Measurements from ENCODE around the gene LTBP3. TPM values are rescaled to one million over a fixed set of nuclear protein-coding genes. Genes with fewer than 3 reads are reported as not detected.

The LTBP3 gene
- total and polyA plus RNA-seq, 2 of the 13 experiments (the other 11 are each of a cell fraction or from before 2014, with no cell fraction given), result 12.2 to 68.1 TPM

DNA sequence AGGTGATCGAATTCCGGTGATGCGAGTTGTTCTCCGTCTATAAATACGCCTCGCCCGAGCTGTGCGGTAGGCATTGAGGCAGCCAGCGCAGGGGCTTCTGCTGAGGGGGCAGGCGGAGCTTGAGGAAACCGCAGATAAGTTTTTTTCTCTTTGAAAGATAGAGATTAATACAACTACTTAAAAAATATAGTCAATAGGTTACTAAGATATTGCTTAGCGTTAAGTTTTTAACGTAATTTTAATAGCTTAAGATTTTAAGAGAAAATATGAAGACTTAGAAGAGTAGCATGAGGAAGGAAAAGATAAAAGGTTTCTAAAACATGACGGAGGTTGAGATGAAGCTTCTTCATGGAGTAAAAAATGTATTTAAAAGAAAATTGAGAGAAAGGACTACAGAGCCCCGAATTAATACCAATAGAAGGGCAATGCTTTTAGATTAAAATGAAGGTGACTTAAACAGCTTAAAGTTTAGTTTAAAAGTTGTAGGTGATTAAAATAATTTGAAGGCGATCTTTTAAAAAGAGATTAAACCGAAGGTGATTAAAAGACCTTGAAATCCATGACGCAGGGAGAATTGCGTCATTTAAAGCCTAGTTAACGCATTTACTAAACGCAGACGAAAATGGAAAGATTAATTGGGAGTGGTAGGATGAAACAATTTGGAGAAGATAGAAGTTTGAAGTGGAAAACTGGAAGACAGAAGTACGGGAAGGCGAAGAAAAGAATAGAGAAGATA lies 59.0 kb downstream of the LTBP3 start, which contains the start of gene MALAT1 (continued):
- TF ChIP-seq EEA1 (CRISPR knock-in tag; IDR thresholded peaks at IDR 0.05; ENCODE audit: borderline replicate concordance), result no peak
- TF ChIP-seq, protein P1, sequence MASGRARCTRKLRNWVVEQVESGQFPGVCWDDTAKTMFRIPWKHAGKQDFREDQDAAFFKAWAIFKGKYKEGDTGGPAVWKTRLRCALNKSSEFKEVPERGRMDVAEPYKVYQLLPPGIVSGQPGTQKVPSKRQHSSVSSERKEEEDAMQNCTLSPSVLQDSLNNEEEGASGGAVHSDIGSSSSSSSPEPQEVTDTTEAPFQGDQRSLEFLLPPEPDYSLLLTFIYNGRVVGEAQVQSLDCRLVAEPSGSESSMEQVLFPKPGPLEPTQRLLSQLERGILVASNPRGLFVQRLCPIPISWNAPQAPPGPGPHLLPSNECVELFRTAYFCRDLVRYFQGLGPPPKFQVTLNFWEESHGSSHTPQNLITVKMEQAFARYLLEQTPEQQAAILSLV (CRISPR knock-in tag; IDR thresholded peaks at IDR 0.05; ENCODE audit: borderline replicate concordance), result peak; percentile 55; the same call in 1 of the 2 replicates
- TF ChIP-seq TEAD2 (CRISPR knock-in tag; IDR thresholded peaks at IDR 0.05), result peak; percentile 31; the same call in 1 of the 2 replicates
- peak; percentile 96 for TF ChIP-seq ZNF792 (CRISPR knock-in tag; IDR thresholded peaks at IDR 0.05)
- TF ChIP-seq, protein P2, sequence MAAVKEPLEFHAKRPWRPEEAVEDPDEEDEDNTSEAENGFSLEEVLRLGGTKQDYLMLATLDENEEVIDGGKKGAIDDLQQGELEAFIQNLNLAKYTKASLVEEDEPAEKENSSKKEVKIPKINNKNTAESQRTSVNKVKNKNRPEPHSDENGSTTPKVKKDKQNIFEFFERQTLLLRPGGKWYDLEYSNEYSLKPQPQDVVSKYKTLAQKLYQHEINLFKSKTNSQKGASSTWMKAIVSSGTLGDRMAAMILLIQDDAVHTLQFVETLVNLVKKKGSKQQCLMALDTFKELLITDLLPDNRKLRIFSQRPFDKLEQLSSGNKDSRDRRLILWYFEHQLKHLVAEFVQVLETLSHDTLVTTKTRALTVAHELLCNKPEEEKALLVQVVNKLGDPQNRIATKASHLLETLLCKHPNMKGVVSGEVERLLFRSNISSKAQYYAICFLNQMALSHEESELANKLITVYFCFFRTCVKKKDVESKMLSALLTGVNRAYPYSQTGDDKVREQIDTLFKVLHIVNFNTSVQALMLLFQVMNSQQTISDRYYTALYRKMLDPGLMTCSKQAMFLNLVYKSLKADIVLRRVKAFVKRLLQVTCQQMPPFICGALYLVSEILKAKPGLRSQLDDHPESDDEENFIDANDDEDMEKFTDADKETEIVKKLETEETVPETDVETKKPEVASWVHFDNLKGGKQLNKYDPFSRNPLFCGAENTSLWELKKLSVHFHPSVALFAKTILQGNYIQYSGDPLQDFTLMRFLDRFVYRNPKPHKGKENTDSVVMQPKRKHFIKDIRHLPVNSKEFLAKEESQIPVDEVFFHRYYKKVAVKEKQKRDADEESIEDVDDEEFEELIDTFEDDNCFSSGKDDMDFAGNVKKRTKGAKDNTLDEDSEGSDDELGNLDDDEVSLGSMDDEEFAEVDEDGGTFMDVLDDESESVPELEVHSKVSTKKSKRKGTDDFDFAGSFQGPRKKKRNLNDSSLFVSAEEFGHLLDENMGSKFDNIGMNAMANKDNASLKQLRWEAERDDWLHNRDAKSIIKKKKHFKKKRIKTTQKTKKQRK (IDR thresholded peaks at IDR 0.05; ENCODE audit: low read length), result no peak
- TF ChIP-seq ZNF614 (CRISPR knock-in tag; IDR thresholded peaks at IDR 0.05; ENCODE audit: borderline replicate concordance), result peak; percentile 95
- TF ChIP-seq, protein P3, sequence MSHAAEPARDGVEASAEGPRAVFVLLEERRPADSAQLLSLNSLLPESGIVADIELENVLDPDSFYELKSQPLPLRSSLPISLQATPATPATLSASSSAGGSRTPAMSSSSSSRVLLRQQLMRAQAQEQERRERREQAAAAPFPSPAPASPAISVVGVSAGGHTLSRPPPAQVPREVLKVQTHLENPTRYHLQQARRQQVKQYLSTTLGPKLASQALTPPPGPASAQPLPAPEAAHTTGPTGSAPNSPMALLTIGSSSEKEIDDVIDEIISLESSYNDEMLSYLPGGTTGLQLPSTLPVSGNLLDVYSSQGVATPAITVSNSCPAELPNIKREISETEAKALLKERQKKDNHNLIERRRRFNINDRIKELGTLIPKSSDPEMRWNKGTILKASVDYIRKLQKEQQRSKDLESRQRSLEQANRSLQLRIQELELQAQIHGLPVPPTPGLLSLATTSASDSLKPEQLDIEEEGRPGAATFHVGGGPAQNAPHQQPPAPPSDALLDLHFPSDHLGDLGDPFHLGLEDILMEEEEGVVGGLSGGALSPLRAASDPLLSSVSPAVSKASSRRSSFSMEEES (CRISPR knock-in tag; IDR thresholded peaks at IDR 0.05), result peak; percentile 80
- no peak for TF ChIP-seq ZNF20 (CRISPR knock-in tag; IDR thresholded peaks at IDR 0.05)
- TF ChIP-seq ZNF335 (CRISPR knock-in tag; IDR thresholded peaks at IDR 0.05), result peak; percentile 81
- TF ChIP-seq, protein P4, sequence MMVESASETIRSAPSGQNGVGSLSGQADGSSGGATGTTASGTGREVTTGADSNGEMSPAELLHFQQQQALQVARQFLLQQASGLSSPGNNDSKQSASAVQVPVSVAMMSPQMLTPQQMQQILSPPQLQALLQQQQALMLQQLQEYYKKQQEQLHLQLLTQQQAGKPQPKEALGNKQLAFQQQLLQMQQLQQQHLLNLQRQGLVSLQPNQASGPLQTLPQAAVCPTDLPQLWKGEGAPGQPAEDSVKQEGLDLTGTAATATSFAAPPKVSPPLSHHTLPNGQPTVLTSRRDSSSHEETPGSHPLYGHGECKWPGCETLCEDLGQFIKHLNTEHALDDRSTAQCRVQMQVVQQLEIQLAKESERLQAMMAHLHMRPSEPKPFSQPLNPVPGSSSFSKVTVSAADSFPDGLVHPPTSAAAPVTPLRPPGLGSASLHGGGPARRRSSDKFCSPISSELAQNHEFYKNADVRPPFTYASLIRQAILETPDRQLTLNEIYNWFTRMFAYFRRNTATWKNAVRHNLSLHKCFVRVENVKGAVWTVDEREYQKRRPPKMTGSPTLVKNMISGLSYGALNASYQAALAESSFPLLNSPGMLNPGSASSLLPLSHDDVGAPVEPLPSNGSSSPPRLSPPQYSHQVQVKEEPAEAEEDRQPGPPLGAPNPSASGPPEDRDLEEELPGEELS (CRISPR knock-in tag; IDR thresholded peaks at IDR 0.05), result peak; percentile 70
- no peak for TF ChIP-seq KDM1A (CRISPR knock-in tag; IDR thresholded peaks at IDR 0.05)
- no peak for TF ChIP-seq SAFB2 (CRISPR knock-in tag; IDR thresholded peaks at IDR 0.05; ENCODE audit: borderline replicate concordance, low read depth)
- no peak for TF ChIP-seq FOXC1 (CRISPR knock-in tag; IDR thresholded peaks at IDR 0.05; ENCODE audit: borderline replicate concordance)
- TF ChIP-seq ZSCAN30 (CRISPR knock-in tag; IDR thresholded peaks at IDR 0.05), result 0 out of 2 replicates have a peak, but pooled peaks have one; percentile 26
- TF ChIP-seq ZFP82 (CRISPR knock-in tag; IDR thresholded peaks at IDR 0.05; ENCODE audit: borderline replicate concordance), result peak; percentile 57; the same call in 1 of the 2 replicates
- TF ChIP-seq RNF2 (conservative IDR thresholded peaks at IDR 0.05; ENCODE audit: low read depth), result no peak
- no peak for TF ChIP-seq ZNF562 (CRISPR knock-in tag; IDR thresholded peaks at IDR 0.05; ENCODE audit: borderline replicate concordance)
- no peak for TF ChIP-seq NFATC3 (CRISPR knock-in tag; IDR thresholded peaks at IDR 0.05)
- no peak for TF ChIP-seq ZNF569 (CRISPR knock-in tag; IDR thresholded peaks at IDR 0.05; ENCODE audit: borderline replicate concordance)
- TF ChIP-seq ZNF672 (CRISPR knock-in tag; IDR thresholded peaks at IDR 0.05), result no peak
- TF ChIP-seq, protein P5, sequence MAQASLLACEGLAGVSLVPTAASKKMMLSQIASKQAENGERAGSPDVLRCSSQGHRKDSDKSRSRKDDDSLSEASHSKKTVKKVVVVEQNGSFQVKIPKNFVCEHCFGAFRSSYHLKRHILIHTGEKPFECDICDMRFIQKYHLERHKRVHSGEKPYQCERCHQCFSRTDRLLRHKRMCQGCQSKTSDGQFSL (CRISPR knock-in tag; IDR thresholded peaks at IDR 0.05), result no peak
- no peak for TF ChIP-seq ZNF101 (CRISPR knock-in tag; IDR thresholded peaks at IDR 0.05; ENCODE audit: borderline replicate concordance, low read depth)
